Body of pancreas (tissue), 4 donors: ENCODE measurements around the gene NUDT9.
"Not testable (repeated sequence)": the region's sequence is repeated elsewhere in the genome, so short reads cannot be mapped to it uniquely, and the experiment has no call there.

ENCODE experiments used
- CTCF ChIP-seq, 7 experiments: fragments of 450-650 bp in 4 of 7; fragments of 200-600 bp in 3 of 7; sonication (generic) in 3 of 7; IDR thresholded peaks; one replicate each; pipeline ENCODE4 v1.5.1; 2016 to 2019; ENCODE audit warnings: antibody characterized with exemption in 7 of 7
- POLR2A ChIP-seq, 3 donors: fragments of 450-650 bp; IDR thresholded peaks; one replicate each; pipeline ENCODE4 v1.6.1; 2016; ENCODE audit warnings: antibody characterized with exemption in 3 of 3, mild to moderate bottlenecking in 2 of 3

GRCh38 chr4:87395851-87396250 lies 26.5 kb upstream of the NUDT9 start:
- TF ChIP-seq CTCF, POLR2A (IDR thresholded peaks at IDR 0.05): not testable (repeated sequence)
